ENCODE measurements around the gene ACADS.

DNA sequence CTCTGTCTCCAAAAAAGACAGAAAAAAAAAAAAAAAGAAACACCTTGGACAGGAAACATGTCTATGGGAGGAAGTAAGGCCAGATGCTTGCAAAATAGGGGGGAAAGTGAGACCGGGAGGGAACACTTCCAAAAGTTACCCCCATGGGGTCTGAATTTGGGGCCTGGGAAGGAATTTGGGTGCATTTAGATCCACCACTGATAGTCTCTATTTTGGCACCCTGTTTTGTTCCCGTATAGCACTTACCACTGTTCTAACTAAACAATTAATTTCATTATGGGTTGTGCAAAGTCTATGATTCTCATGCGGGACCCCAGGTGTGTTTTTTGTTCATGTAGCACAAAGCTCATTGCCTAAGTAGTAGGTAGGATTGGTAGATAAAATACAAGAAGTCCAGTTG lies 40.1 kb upstream of the ACADS start:
- TF ChIP-seq CTCF (IDR thresholded peaks at IDR 0.05), result no peak
- no peak for TF ChIP-seq POLR2A (IDR thresholded peaks at IDR 0.05)
- no peak for TF ChIP-seq POLR2AphosphoS5 (IDR thresholded peaks at IDR 0.05)
- TF ChIP-seq EP300 (IDR thresholded peaks at IDR 0.05), result no peak
